ENCODE data around the gene KLRF1.

DNA sequence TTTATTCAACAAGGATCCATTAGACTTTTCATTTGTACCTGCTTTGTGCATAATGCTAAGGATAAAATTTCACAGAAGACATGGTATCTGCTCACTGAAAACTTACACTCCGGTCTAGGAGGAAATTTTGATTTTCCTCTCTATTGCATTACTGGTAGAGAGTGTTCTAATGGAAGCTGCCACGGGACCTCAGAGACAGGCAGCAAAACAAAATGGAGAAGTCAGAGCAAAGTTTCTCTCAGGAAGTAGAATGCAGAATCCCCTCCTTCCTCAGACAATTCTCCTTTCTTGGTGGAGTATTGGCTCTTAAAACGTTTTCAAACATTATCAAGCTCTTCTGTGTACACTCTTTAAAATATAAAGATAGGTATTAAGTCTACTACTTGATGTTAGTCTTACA is 29.6 kb downstream of the KLRF1 start:
- no peak for TF ChIP-seq EZH2 (IDR thresholded peaks at IDR 0.05; ENCODE audit: insufficient read depth, poor library complexity, severe bottlenecking)
- no peak for TF ChIP-seq EZH2phosphoT487 (IDR thresholded peaks at IDR 0.05; ENCODE audit: insufficient read depth, low read depth)

Measured in GM23248 (cell line).